Measurements from ENCODE around the gene PTPRN2.

GRCh38 chr7:157709531-157710251, 877.9 kb downstream of the PTPRN2 start:
- TF ChIP-seq POLR2A (IDR thresholded peaks at IDR 0.05) (no peak), POLR2AphosphoS5 (IDR thresholded peaks at IDR 0.05) (no peak)
